GM23338 (cell line): ENCODE data around the gene SLC39A10. TPM values are rescaled to one million over a fixed set of nuclear protein-coding genes. Genes with fewer than 3 reads are reported as not detected.

Experiments used
- ATAC-seq: fragments of 200-7000 bp; cut with Tn5 transposase; 3 replicates; pipeline ENCODE4 v1.9.1; 2020
- DNase-seq: peaks from one replicate; pipeline ENCODE4 v3.0.0-alpha.2; 2015; ENCODE audit warnings: low spot score
- H2AFZ ChIP-seq: fragments of 200-600 bp; sonication (generic); 2 replicates; pipeline ENCODE4 v1.8.0; 2016; ENCODE audit warnings: antibody characterized with exemption, mild to moderate bottlenecking, moderate library complexity
- H3F3A ChIP-seq: fragments of 200-600 bp; sonication (generic); replicated peaks from 2 replicates; pipeline ENCODE4 v1.8.0; 2017; ENCODE audit warnings: antibody characterized with exemption, mixed run types, low read depth
- H3K27ac ChIP-seq: fragments of 200-600 bp; sonication (generic); 2 replicates; pipeline ENCODE4 v1.6.1; 2016; ENCODE audit warnings: low read depth
- H3K27me3 ChIP-seq: fragments of 200-600 bp; sonication (generic); 2 replicates; pipeline ENCODE4 v1.8.0; 2016; ENCODE audit warnings: mild to moderate bottlenecking, mixed run types, moderate library complexity; ENCODE audit not compliant: insufficient read depth
- H3K36me3 ChIP-seq: fragments of 200-600 bp; sonication (generic); 2 replicates; pipeline ENCODE4 v1.8.0; 2016; ENCODE audit warnings: mild to moderate bottlenecking; ENCODE audit not compliant: insufficient read depth
- H3K4me1 ChIP-seq: fragments of 200-600 bp; sonication (generic); 2 replicates; pipeline ENCODE4 v1.8.0; 2016; ENCODE audit warnings: mild to moderate bottlenecking, moderate library complexity; ENCODE audit not compliant: insufficient read depth
- H3K4me2 ChIP-seq: fragments of 200-600 bp; sonication (generic); 2 replicates; pipeline ENCODE4 v1.7.1; 2017; ENCODE audit warnings: mixed run types
- H3K4me3 ChIP-seq: fragments of 200-600 bp; sonication (generic); 2 replicates; pipeline ENCODE4 v1.6.1; 2016; ENCODE audit warnings: mixed run types
- H3K79me2 ChIP-seq: fragments of 200-600 bp; sonication (generic); replicated peaks from 2 replicates; pipeline ENCODE4 v1.8.0; 2017; ENCODE audit warnings: mild to moderate bottlenecking; ENCODE audit not compliant: insufficient read depth
- H3K9me2 ChIP-seq: fragments of 200-600 bp; sonication (generic); 2 replicates; pipeline ENCODE4 v1.8.0; 2017; ENCODE audit not compliant: insufficient read depth
- H4K20me1 ChIP-seq: fragments of 200-600 bp; sonication (generic); replicated peaks from 2 replicates; pipeline ENCODE4 v1.8.0; 2017; ENCODE audit warnings: mild to moderate bottlenecking; ENCODE audit not compliant: insufficient read depth
- H3K27ac Mint-ChIP-seq: 2 replicates; pipeline ENCODE4 v1.8.0; 2020; ENCODE audit warnings: inconsistent platforms, mild to moderate bottlenecking, moderate library complexity, mixed read lengths
- H3K27me3 Mint-ChIP-seq: 3 replicates; pipeline ENCODE4 v1.8.0; 2022; ENCODE audit warnings: low read depth, mild to moderate bottlenecking, moderate library complexity, mixed read lengths, inconsistent platforms; ENCODE audit not compliant: insufficient read depth, poor library complexity
- H3K36me3 Mint-ChIP-seq: 3 replicates; pipeline ENCODE4 v1.8.0; 2021; ENCODE audit warnings: low read depth, mild to moderate bottlenecking, inconsistent platforms, moderate library complexity, mixed read lengths
- H3K4me1 Mint-ChIP-seq: 3 replicates; pipeline ENCODE4 v1.8.0; 2020; ENCODE audit warnings: mild to moderate bottlenecking, inconsistent platforms, mixed read lengths
- H3K4me3 Mint-ChIP-seq: 3 replicates; pipeline ENCODE4 v1.8.0; 2021; ENCODE audit warnings: moderate library complexity, mild to moderate bottlenecking, inconsistent platforms, mixed read lengths
- H3K9me3 Mint-ChIP-seq: 3 replicates; pipeline ENCODE4 v1.8.0; 2020; ENCODE audit warnings: moderate library complexity, mild to moderate bottlenecking, inconsistent platforms, mixed read lengths
- EZH2 ChIP-seq: fragments of 200-600 bp; sonication (generic); IDR thresholded peaks from one replicate; pipeline ENCODE4 v1.8.0; 2017; ENCODE audit warnings: antibody characterized with exemption, mild to moderate bottlenecking, low read depth; ENCODE audit not compliant: unreplicated experiment
- NANOG ChIP-seq: IDR thresholded peaks from 2 replicates; pipeline ENCODE4 v1.6.1; 2016; ENCODE audit warnings: antibody characterized with exemption, borderline replicate concordance
- POLR2AphosphoS5 ChIP-seq: IDR thresholded peaks from 2 replicates; pipeline ENCODE4 v1.6.1; 2016; ENCODE audit warnings: antibody characterized with exemption, low read depth
- STAT1 ChIP-seq: IDR thresholded peaks from one replicate; pipeline ENCODE4 v1.6.1; 2016; ENCODE audit warnings: antibody characterized with exemption; ENCODE audit not compliant: unreplicated experiment
- polyA plus RNA-seq: library from polyadenylated mRNA; unstranded; fragments of >200 nt; fragmentation: Nextera tagmentation; extraction: Ambion mirVana; gene quantifications from 2 replicates; pipeline ENCODE4 v1.2.1, GENCODE V29; 2016
- total RNA-seq: library from RNA; depleted of rRNA; stranded (reverse); fragments of >200 nt; shearing (Covaris generic); gene quantifications from 2 replicates; pipeline ENCODE4 v1.2.3, GENCODE V29; 2014
- TF ChIP-seq, protein P1 (sequence below): fragments of 250-450 bp; sonication (Bioruptor Pico); IDR thresholded peaks from 2 replicates; pipeline ENCODE4 v1.5.0; 2020; ENCODE audit warnings: mild to moderate bottlenecking, moderate library complexity
- TF ChIP-seq, protein P2 (sequence below): IDR thresholded peaks from one replicate; pipeline ENCODE4 v1.6.1; 2018; ENCODE audit warnings: antibody characterized with exemption; ENCODE audit not compliant: unreplicated experiment

SLC39A10 gene
- total and polyA plus RNA-seq, 2 experiments from 2014 or later, result 261 to 356 TPM

DNA sequence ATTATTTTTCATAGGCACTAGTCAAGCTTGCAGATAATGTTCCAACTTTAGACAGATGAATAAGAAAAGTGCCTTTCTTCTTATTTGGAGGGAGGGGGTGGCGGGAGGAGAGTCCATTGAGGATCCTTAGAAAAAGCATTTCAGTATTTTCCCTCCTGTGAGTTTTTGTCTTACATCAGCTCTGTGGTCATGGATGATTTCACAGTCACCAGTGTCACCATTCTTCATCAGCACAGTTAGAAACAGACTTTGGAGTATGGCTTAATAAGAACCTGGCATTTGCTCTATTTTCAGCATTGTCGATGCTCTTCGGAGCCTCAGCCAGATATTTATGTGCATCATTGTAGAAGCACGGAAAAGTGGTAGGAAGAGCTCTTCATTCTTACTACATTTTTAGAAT is 70.1 kb downstream of the SLC39A10 start (continued):
- TF ChIP-seq, protein P1, sequence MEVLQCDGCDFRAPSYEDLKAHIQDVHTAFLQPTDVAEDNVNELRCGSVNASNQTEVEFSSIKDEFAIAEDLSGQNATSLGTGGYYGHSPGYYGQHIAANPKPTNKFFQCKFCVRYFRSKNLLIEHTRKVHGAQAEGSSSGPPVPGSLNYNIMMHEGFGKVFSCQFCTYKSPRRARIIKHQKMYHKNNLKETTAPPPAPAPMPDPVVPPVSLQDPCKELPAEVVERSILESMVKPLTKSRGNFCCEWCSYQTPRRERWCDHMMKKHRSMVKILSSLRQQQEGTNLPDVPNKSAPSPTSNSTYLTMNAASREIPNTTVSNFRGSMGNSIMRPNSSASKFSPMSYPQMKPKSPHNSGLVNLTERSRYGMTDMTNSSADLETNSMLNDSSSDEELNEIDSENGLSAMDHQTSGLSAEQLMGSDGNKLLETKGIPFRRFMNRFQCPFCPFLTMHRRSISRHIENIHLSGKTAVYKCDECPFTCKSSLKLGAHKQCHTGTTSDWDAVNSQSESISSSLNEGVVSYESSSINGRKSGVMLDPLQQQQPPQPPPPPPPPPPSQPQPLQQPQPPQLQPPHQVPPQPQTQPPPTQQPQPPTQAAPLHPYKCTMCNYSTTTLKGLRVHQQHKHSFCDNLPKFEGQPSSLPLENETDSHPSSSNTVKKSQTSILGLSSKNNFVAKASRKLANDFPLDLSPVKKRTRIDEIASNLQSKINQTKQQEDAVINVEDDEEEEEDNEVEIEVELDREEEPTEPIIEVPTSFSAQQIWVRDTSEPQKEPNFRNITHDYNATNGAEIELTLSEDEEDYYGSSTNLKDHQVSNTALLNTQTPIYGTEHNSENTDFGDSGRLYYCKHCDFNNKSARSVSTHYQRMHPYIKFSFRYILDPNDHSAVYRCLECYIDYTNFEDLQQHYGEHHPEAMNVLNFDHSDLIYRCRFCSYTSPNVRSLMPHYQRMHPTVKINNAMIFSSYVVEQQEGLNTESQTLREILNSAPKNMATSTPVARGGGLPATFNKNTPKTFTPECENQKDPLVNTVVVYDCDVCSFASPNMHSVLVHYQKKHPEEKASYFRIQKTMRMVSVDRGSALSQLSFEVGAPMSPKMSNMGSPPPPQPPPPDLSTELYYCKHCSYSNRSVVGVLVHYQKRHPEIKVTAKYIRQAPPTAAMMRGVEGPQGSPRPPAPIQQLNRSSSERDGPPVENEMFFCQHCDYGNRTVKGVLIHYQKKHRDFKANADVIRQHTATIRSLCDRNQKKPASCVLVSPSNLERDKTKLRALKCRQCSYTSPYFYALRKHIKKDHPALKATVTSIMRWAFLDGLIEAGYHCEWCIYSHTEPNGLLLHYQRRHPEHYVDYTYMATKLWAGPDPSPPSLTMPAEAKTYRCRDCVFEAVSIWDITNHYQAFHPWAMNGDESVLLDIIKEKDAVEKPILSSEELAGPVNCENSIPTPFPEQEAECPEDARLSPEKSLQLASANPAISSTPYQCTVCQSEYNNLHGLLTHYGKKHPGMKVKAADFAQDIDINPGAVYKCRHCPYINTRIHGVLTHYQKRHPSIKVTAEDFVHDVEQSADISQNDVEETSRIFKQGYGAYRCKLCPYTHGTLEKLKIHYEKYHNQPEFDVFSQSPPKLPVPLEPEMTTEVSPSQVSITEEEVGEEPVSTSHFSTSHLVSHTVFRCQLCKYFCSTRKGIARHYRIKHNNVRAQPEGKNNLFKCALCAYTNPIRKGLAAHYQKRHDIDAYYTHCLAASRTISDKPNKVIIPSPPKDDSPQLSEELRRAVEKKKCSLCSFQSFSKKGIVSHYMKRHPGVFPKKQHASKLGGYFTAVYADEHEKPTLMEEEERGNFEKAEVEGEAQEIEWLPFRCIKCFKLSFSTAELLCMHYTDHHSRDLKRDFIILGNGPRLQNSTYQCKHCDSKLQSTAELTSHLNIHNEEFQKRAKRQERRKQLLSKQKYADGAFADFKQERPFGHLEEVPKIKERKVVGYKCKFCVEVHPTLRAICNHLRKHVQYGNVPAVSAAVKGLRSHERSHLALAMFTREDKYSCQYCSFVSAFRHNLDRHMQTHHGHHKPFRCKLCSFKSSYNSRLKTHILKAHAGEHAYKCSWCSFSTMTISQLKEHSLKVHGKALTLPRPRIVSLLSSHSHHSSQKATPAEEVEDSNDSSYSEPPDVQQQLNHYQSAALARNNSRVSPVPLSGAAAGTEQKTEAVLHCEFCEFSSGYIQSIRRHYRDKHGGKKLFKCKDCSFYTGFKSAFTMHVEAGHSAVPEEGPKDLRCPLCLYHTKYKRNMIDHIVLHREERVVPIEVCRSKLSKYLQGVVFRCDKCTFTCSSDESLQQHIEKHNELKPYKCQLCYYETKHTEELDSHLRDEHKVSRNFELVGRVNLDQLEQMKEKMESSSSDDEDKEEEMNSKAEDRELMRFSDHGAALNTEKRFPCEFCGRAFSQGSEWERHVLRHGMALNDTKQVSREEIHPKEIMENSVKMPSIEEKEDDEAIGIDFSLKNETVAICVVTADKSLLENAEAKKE (CRISPR knock-in tag), result no peak

DNA sequence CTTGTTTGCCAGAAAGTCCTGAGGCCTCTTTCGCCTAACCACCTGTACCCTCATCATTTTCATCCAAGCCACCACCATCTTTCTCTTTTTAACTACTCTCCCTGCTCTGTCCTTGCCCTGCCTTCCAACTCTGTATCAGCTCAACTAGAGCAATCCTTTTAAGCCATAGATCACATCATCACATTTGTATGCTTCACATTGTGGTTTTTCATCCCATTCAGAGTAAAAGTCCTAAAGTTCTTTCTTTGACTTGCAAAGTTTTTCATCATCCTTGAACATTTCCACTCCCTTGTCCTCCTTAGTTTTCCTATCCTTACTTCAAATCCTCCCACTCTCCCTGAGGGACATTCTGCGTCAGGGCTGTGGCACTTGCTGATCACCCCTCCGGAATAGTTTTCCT is 73.9 kb downstream of the SLC39A10 start:
- H3K27ac Mint-ChIP-seq, result no peak overlapping the region
- no peaks in the 10 kb centered on the region for H3K79me2 ChIP-seq
- H3K9me2 ChIP-seq, result no peaks in the 10 kb centered on the region
- H3K27me3 ChIP-seq, result no peaks in the 10 kb centered on the region
- H2AFZ ChIP-seq, result no peak overlapping the region
- ATAC-seq (no peak), DNase-seq (no peak)
- no peaks in the 10 kb centered on the region for H3K27me3 Mint-ChIP-seq
- no peak overlapping the region for H3K4me3 ChIP-seq
- no peak overlapping the region for H3K4me2 ChIP-seq
- H3K9me3 Mint-ChIP-seq, result no peaks in the 10 kb centered on the region
- H3K36me3 Mint-ChIP-seq, result peaks cover 35% of the 10 kb centered on the region
- no peaks in the 10 kb centered on the region for H3F3A ChIP-seq
- peaks cover 9% of the 10 kb centered on the region; the same call in 1 of the 2 replicates for H3K36me3 ChIP-seq
- no peaks in the 10 kb centered on the region for H3K4me1 ChIP-seq
- no peaks in the 10 kb centered on the region for H4K20me1 ChIP-seq
- no peak overlapping the region for H3K27ac ChIP-seq
- H3K4me3 Mint-ChIP-seq, result no peak overlapping the region
- no peaks in the 10 kb centered on the region for H3K4me1 Mint-ChIP-seq
- TF ChIP-seq EZH2 (no peak), POLR2AphosphoS5 (no peak), NANOG (no peak), STAT1 (no peak)
- TF ChIP-seq, protein P1 (CRISPR knock-in tag), result no peak
- TF ChIP-seq, protein P2, sequence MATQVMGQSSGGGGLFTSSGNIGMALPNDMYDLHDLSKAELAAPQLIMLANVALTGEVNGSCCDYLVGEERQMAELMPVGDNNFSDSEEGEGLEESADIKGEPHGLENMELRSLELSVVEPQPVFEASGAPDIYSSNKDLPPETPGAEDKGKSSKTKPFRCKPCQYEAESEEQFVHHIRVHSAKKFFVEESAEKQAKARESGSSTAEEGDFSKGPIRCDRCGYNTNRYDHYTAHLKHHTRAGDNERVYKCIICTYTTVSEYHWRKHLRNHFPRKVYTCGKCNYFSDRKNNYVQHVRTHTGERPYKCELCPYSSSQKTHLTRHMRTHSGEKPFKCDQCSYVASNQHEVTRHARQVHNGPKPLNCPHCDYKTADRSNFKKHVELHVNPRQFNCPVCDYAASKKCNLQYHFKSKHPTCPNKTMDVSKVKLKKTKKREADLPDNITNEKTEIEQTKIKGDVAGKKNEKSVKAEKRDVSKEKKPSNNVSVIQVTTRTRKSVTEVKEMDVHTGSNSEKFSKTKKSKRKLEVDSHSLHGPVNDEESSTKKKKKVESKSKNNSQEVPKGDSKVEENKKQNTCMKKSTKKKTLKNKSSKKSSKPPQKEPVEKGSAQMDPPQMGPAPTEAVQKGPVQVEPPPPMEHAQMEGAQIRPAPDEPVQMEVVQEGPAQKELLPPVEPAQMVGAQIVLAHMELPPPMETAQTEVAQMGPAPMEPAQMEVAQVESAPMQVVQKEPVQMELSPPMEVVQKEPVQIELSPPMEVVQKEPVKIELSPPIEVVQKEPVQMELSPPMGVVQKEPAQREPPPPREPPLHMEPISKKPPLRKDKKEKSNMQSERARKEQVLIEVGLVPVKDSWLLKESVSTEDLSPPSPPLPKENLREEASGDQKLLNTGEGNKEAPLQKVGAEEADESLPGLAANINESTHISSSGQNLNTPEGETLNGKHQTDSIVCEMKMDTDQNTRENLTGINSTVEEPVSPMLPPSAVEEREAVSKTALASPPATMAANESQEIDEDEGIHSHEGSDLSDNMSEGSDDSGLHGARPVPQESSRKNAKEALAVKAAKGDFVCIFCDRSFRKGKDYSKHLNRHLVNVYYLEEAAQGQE, result no peak
